Sigmoid colon (tissue), 4 donors: ENCODE data around the gene RNF167.
A peak's percentile ranks its signal among the peaks of the same experiment; 100 is the strongest.

ENCODE experiments used
- CTCF ChIP-seq, 4 experiments: fragments of 450-650 bp in 3 of 4; fragments of 200-600 bp in 1 of 4; IDR thresholded peaks; one replicate each; pipeline ENCODE4 v1.5.1; 2016 to 2019; ENCODE audit warnings: antibody characterized with exemption in 4 of 4, mild to moderate bottlenecking in 3 of 4, moderate library complexity in 2 of 4
- EP300 ChIP-seq, 4 donors: sonication (generic); formaldehyde crosslinking; IDR thresholded peaks; one replicate each; pipeline ENCODE4 v1.6.1; 2017; ENCODE audit warnings: antibody characterized with exemption in 4 of 4
- POLR2A ChIP-seq, 2 donors: fragments of 450-650 bp; IDR thresholded peaks; one replicate each; pipeline ENCODE4 v1.6.1; 2016; ENCODE audit warnings: antibody characterized with exemption in 2 of 2, mild to moderate bottlenecking in 2 of 2, moderate library complexity in 2 of 2

- TF ChIP-seq POLR2A (IDR thresholded peaks at IDR 0.05): no peak
- peak in 1 of 4 experiments; percentile 7 for TF ChIP-seq CTCF (IDR thresholded peaks at IDR 0.05)
- TF ChIP-seq EP300 (IDR thresholded peaks at IDR 0.05): no peak
These were observed 16.5 kb downstream of the RNF167 start for GRCh38 chr17:4956493-4957061.
